Stimulated activated CD8-positive, alpha-beta memory T cell treated with anti-CD3 and anti-CD28 coated beads, Interleukin-4, amount 100 ng/mL, for 1 hour (primary cell): ENCODE results near the gene C1orf21.

Source experiments
- DNase-seq, 2 donors: peaks; one replicate each; pipeline ENCODE4 v3.0.0-alpha.2; 2020; ENCODE audit warnings: low read depth in 2 of 2, low spot score in 1 of 2

C1orf21 gene

DNA sequence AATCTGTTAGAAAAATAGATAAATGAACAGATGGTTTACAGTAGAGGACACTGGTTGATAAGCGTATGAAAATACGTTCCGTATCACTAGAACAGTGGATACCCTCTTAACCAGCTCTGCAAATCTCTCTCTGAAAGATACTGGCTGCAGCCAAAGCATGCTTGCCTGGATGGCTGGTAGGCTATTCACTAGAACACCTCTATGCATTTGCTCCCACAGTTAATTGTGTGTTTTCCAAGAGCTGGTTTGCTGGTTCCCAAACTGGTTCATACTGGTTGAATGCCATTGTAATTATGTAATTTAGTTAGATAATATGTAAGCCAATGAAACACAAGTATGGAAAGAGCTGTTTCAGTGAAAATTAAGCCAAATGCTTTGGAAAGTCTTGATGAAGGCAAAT lies 126.6 kb downstream of the C1orf21 start:
- DNase-seq: no peak

DNA sequence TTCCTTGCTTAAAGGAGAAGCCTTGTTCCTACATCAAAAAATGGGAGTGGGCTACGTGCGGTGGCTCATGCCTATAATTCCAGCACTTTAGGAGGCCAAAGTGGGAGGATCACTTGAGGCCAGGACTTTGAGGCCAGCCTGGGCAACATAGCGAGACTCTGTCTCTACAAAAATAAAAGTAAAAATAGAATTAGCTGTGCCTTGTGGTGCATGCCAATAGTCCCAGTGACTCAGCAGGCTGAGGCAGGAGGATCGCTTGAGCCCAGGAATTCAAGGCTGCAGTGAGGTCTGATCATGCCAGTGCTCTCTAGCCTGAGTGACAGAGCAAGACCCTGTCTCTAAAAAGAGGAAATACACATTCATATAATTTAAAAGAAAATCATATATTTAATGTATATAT lies 127.1 kb downstream of the C1orf21 start:
- DNase-seq: no peak

DNA sequence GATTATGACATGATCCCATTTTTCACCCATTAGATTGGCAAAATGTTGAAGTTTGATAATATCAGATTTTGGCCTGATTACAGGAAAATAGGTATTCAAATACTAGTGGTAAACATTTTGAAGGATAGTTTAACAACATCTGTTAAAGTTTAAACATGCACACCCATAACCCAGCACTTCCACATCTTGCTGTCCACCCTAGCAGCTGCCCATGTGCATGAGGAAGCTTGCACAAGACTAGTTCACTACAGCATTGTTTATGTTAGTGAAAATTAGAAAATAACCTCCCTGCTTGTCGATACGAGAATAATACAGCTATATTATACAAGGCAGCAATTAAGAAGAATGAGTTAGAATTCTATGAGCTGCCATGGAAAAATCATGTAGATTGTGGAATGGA lies 127.6 kb downstream of the C1orf21 start:
- DNase-seq: no peak

DNA sequence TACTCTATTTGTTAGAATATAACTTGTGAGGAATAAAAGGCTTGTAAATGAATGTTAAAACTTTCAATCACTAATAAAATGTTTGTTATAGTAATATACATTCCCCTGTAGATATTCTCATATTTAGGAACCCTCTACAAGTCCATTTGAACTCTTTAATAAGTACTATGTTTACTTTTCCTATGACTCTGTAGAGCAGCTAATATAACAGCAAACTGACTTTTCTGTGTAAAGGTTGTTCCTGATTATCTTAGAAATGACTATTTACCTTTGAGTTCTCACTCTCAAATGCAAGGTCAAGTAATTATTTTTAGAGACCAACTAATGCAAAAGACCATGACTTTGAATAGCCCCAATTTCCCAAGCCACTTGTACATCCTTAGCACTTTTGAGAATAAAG lies 130.3 kb downstream of the C1orf21 start:
- no peak for DNase-seq

DNA sequence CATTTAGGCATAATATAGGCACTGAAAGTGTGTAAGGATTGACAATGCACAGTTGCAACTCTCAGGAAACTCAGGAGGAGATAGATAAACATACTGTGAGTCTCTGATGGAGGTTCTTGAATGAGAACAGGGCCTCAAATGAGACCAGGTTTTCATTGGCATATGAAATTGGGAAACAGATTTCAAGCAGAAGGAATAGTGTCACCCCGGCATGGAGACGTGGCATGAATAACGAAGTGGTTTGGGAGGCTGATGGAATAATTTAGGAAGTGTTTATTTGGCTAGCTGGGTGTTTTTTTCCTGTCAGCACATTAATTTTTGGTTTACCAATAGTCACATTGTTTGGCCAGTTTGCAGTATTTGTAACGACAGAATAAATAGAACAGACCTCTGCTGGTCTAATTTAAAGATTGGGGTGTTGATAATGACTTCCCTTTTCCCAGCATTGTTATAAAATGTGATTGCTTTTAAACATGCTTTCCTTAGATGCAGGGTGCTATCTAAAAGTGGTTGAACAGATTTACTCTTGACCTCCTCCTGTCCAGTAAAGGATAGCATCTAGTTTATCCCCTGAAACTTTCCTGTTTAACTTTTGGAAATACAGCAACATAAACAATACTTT lies 132.0 kb downstream of the C1orf21 start:
- DNase-seq: no peak

DNA sequence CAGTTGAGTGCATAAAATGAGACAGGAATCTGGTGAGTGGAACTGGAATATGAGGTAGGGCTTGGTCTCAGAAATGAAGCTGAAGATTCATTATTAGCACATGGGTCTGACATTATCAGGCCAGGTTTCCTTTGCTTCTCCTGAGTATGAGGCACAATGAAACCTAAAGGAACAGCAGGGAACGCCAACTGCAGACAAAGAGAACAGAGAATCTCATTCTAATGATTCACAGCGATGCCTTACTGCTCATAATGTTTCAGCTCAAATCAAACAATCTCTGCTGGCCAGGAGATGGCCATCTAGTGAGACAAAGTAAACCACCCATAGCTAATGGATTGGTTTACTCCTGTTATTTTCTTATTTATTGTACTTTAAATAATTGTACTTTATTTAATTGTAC lies 133.5 kb downstream of the C1orf21 start:
- no peak for DNase-seq

DNA sequence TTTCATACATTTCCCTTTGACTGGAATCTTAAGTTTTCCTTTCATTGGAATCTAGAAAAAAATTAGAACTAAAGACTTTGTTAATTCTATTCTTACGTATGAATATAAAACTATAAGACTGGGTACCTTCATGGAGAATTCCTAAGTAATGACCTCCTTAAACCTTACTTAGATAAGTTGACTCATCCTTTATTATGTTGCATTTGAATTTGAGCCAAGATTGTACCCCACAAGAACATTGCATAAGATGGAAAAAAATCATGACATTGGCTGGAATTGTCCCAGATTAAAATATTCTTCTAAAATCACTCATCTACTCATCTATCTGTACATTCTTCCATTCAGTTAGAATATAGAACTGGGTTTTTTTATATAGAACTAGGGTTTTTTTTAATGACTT lies 137.4 kb downstream of the C1orf21 start:
- DNase-seq: no peak

DNA sequence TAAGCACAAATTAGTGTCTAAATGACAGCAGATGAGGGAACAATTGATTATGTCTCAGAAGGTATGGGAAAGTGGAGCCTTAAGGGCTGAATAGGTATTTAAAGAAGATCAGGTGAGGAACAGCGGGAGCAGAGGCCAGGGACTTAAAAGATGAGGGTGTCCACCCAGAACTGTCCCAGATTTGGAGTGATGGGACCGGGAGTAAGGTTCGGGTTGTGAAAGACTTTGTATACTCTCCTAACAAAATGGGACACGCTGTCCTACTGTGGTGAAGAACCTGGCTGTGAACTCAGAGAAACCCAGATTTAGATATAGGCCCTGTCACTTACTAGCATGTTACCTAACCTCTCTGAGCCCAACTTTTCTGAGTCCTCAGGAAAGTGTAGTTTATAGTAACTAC lies 140.6 kb downstream of the C1orf21 start:
- DNase-seq: no peak

DNA sequence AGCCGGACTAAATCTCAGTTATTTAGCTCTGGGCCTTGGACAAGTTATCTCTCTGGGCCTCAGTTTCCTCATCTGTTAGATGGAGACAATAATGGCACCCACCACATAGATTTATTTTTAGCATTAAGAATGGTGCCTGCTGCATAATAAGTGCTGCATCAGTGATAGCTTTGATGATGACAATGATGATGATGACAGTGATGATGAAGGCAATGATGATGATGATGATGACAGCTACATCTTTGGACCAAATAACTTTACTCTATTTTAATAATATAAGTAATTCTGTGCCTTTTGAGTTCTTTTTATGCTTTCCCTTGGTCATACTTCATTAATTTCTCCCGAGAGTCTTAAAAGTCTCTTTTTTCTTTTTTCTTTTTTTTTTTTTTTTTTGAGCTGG lies 143.4 kb downstream of the C1orf21 start:
- DNase-seq: no peak

DNA sequence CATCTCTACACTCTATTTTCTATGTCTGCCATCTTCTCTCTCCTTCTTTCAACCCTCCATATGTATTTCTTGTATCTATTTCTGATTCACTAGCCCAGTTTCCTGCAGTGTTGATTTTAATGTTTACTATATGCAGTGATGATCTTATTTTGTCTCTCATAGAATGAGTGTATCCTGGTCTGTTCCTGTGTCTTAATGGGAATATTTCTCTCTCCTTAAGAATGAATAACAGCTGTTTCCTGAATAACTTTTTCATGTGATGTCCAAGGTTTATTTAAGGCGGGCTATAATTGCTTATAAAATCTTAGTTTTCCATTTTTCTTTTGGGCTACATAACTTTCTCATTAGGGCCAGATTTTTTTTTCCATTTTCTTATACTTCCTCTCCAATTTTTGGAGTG lies 144.5 kb downstream of the C1orf21 start:
- DNase-seq: no peak

DNA sequence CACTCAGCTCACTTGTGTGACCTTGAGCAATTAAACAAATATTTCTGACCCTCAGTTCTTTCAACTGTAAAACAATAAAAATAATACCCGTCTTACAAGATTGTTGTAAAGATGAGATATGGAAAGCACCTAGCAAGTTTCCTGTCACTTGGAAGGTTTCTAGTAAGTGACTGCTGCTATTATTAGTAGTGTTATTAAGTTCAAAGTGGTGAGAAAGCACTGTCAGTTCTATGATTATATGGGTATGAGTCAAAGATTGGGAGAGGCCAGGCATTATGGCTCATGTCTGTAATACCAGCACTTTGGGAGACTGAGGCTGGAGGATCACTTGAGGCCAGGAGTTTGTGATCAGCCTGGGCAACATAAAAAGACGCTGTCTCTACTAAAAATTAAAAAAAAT lies 145.4 kb downstream of the C1orf21 start:
- no peak for DNase-seq

DNA sequence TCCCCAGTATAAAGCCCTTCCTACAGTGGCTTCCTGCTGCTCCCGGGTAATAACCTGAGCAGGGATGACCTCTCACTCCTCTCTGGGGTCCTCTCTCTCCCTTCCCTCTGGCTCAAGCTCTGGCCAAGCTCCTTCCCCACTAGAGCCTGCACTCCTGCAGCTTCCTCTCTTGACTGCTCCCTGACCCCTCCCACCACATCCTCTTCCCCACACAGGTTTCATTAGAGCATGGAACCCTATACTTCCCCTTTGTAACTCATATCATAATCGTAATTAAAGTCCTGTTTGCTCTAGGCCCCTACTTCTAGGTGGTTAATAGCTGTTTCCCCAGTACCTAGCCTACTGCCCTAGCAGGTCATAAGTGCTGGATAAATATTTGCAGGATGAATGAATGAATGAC lies 146.2 kb downstream of the C1orf21 start:
- no peak for DNase-seq

DNA sequence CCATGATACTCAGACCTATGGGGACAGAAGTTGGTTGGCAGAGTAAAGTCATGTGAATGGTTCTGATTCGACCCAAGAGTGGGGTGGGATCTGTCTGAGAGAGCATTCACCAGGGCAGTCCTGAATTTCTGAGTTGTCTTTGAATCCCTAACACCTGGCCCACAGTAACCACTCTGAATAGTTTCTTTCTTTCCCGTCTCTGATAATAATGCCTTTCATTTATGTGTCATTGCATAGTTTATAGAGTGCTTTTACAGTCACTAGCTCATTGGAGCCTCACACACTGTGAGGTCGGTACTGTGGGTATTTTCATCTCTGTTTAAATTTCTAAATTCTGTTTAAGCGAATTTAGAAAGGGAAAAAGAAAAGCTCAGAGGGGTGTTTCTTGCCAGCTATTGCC lies 147.1 kb downstream of the C1orf21 start:
- DNase-seq: no peak

DNA sequence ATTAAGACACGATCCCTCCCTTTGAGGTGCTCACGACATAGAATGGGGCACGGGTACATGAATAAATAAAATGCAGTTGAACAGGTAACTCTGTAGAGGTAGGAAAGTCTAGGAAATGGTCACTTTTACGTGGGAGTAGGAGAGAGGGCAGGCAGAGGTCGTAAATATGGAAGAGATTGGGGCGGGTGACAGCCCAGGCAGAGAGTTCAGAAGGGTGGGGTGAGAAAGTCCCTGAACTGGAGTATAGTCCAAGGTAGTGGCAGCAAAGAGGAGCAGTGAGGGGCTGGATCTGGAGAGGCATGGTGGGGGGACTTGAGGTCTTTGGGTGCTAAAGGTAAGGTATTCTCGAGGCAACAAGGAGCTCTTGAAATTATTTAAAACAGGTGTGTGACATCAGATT lies 147.9 kb downstream of the C1orf21 start:
- DNase-seq: no peak

DNA sequence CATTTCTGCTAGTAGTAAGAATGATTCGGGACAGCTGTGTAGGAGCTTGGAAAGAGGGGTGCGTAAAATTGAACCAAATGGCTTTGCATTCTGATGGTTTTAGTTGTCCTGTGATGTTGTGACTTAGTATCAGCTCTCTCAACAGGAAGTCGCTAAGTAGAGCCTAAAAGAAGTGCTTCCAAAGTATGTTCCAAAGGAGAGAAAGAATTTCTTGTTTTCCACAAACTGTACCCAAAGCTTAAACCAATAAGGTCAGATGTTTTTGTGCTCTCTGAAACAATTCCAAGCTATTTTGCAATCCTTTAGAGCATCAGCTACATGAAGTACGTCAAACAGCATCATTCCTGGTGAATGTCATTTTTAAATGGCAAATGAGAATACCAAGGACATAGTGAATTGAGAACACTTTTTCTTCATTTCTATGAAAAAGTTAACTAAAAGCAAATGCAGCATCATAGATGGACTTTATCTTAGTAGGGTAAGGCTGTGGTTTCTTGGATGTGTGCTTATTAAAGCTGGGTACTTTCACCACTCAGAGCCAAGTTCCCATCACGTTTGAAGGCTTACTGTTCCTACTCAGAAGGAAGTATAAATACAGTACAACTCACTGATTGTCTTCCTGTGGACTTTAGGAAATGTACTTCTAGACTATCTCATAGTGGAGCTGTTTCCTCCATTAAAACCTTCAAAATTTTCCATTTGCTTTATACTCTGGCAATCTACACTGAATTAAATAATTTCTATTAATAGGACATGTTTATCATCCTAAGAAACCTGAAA lies 148.6 kb downstream of the C1orf21 start:
- no peak for DNase-seq

DNA sequence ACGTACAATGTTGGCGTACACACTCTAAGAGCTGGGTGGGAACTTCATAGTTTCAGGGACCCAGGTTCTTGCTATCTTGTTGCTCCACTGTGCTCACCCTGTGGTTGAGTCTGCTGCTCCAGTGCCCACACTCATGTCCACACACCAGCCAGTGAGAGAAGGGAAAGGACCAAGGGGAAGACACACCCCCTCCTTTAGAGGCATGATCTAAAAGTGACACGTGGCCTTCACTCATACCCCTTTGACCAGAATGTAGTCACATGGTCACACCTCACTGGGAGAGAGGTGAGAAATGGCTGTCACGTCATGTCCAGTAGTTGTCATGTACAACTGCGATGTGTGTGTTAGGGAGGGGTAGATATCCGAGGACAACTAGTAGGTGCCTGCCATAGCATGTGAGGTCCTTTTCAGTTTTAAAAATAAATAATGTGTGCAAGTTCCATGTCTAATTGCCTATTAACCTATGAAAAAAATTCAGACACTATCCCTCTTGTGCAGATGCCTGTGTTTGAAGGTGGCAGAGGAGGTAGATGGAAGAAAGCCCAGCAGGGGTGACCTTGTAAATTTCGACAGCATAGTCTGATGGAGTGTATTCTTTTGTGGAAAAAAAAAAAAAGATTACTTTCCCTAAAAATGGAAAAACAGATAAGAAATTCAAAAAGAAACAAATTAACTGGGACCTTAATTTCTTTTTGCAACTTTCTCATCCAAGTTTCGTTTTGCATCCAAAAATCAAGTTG lies 149.6 kb downstream of the C1orf21 start:
- no peak for DNase-seq

DNA sequence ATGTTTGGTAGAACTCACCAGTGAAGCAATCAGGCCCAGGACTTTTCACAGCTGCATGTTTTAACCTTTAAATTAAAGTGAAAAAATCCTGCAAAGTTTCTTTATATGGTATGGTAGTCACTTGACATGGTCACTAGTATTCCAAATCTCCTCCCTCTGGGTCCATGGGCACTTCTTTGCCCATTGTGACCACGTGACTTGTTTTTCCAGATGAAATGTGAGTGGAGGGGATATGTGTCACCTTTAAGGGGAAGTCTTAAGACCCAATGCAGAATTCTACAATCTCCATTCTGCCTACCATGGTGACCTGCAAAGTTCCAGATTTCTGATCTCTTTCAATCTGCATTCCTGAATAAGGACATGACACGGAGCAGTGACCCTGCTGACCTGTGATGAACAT lies 152.8 kb downstream of the C1orf21 start:
- no peak for DNase-seq

DNA sequence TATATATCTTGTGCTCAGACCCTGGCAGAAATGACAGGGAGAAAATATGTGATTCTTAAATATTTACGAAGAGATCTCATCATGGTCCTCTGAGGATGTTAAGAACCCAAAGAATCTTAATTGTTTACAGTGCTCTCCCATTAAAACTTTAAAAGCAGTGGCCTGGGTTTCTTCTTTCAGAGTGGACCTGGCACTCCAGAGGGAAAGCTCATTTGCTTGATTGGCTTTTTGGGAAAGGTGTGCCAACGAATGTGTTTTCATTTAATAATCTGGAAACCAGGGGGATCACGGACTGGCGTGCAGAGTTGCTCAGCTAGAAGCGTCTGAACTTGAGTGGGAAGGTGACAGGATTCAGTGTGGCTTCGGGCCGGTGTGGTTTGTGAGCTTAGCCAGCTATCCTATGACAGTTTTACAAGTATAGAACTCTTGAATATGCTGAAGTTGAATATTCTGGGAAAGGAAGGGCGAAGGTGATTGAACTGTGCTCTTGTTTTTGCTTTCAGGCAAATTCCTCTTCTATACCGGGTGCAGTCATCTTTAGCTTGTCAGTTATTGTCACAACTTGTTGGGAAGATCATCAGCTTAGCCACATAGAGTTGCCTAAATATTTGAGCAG lies 154.8 kb downstream of the C1orf21 start:
- DNase-seq: no peak

DNA sequence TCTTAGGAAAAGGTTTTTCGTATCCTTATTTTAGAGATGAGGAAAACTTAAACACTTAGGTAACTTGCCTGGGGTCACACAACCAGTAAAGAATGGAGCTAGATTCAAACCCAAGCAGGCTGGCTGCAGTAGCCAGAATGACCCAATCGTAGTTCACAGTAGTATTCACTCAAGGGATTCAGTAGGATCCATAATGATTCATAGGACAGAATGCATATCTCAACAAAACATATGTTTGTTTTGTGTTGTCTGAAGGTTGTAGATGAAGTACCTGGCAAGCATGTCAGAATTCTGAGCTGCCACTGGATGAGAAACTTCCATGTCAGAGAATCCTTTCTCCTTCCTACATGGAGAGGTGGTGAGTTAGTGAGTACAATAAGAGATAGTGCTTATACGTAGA lies 155.5 kb downstream of the C1orf21 start:
- DNase-seq: no peak

DNA sequence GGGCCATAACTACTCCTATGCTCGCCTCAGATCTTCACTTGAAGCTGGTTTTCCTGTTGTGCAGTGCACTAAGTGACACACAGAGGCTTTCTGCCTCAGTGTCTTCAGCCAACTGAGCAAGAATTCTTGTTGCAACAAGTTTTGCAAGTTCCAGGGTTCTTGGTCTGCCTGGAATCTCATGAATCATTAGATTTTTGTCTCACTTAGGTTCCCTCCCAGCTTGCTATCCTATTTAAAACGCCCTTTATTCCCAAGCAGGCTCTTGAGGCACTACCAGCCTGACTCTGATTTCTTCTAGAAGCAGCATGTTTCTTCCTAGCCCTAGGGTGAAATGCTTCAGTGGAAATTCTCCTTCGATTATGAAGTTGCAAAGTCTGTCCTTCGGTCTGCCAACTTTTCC lies 158.8 kb downstream of the C1orf21 start:
- no peak for DNase-seq

DNA sequence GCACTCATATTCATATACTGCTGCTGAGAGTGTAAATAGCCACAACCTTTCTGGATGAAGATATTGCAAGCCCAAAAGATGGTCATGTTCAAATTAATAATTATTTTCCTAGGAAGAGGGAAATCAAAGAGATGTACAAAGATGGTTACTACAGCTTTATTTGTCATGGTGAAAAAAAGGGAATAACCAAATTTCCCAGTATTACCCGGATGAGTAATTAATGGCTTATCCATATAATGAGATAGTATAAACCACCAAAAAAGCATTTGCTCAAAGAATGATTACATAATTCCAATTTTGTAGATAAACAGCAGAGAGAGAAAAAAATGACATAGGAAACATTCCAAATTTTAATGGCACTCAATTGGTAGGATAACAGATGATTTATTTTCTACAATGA lies 165.6 kb downstream of the C1orf21 start:
- DNase-seq: no peak

DNA sequence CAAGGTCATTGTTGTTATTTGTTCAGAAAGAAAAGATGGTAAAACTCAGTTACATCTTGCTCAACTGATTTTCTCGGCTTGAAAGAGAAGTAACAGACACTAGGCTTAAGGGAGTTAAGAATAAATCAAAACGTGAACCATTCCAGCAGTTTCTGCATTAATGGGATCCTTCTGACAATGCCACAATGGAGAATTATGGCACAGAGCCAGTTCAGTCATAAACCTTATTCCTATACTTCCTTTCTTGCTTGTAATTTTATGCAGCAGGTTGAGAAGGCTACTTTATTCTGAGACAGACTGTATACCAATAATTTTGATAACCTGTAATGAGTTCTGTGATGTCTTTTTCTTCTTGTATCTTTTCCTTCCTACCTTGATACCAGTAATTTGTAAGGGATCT lies 167.0 kb downstream of the C1orf21 start:
- DNase-seq: no peak
